Heart left ventricle (tissue), 13 donors: ENCODE measurements around the gene ULBP3.
"Not testable (repeated sequence)": the region's sequence is repeated elsewhere in the genome, so short reads cannot be mapped to it uniquely, and the experiment has no call there.

ENCODE experiments used
- POLR2A ChIP-seq, 2 donors: fragments of 450-650 bp; IDR thresholded peaks; one replicate each; pipeline ENCODE4 v1.6.1; 2017; ENCODE audit warnings: antibody characterized with exemption in 2 of 2, mild to moderate bottlenecking in 2 of 2, moderate library complexity in 2 of 2
- TF ChIP-seq, protein P1 (sequence below), 12 donors: fragments of 200-600 bp; sonication (generic) in 4 of 12; IDR thresholded peaks; one replicate each; pipeline versions ENCODE4 v1.5.0 to v1.8.0; 2018 to 2022; ENCODE audit warnings: antibody characterized with exemption in 12 of 12, mild to moderate bottlenecking in 5 of 12
- donor health status: ischemic (EF 13 %, LVEDD 7.1; RV severe dilation, severe dysfunction).
- donor health status: DM: no; HTN: yes; CAD: no.
- donor health status: DM: no; HTN: no; CAD: no.
- donor health status: ischemic (EF 25% LVEDD 6.9; RV normal size, moderate dysfunction).
- donor health status: ischemic (EF 25% LVEDD 5.7; RV mildly dilated, moderate dysfunction).
- donor health status: ischemic (EF 35%, LVEDD 5.7; RV mildly dilated, moderate dysfunction).
- donor health status: nonischemic (EF 11% LVEDD 7.7; RV severe dilation, severe dysfunction).
- donor health status: DM: yes; HTN: yes; CAD: no.
- donor health status: PGD.
- donor health status: ischemic (EF 29% LVEDD 5.4; RV normal size, mild dysfunction).
- donor health status: nonischemic (EF 23%, LVEDD 6.1; RV moderate dilation, normal function).

GRCh38 chr6:150015281-150016001 lies 53.5 kb downstream of the ULBP3 start:
- TF ChIP-seq, protein P1, sequence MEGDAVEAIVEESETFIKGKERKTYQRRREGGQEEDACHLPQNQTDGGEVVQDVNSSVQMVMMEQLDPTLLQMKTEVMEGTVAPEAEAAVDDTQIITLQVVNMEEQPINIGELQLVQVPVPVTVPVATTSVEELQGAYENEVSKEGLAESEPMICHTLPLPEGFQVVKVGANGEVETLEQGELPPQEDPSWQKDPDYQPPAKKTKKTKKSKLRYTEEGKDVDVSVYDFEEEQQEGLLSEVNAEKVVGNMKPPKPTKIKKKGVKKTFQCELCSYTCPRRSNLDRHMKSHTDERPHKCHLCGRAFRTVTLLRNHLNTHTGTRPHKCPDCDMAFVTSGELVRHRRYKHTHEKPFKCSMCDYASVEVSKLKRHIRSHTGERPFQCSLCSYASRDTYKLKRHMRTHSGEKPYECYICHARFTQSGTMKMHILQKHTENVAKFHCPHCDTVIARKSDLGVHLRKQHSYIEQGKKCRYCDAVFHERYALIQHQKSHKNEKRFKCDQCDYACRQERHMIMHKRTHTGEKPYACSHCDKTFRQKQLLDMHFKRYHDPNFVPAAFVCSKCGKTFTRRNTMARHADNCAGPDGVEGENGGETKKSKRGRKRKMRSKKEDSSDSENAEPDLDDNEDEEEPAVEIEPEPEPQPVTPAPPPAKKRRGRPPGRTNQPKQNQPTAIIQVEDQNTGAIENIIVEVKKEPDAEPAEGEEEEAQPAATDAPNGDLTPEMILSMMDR (IDR thresholded peaks at IDR 0.05) = not testable (repeated sequence)
- not testable (repeated sequence) for TF ChIP-seq POLR2A (IDR thresholded peaks at IDR 0.05)
